GM12878 (cell line): Measurements from ENCODE around the gene AMPD2.

Source experiments
- EP300 ChIP-seq, 2 experiments: fragments of 150-350 bp in 1 of 2; IDR thresholded peaks; 2 replicates each; pipeline ENCODE4 v1.6.1; 2011 to 2012; ENCODE audit warnings: low read depth in 2 of 2, low read length in 2 of 2, borderline replicate concordance in 1 of 2, improper control_type of control experiment in 1 of 2, inconsistent platforms in 1 of 2; ENCODE audit not compliant: control insufficient read depth in 1 of 2
- FOS ChIP-seq: IDR thresholded peaks from 3 replicates; pipeline ENCODE4 v1.6.1; 2011; ENCODE audit warnings: borderline replicate concordance; ENCODE audit not compliant: insufficient read length; ENCODE audit errors: extremely low read depth
- TF ChIP-seq, protein P1 (sequence below): IDR thresholded peaks from 2 replicates; pipeline ENCODE4 v1.6.1; 2011; ENCODE audit warnings: low read depth, low read length, improper control_type of control experiment, borderline replicate concordance

DNA sequence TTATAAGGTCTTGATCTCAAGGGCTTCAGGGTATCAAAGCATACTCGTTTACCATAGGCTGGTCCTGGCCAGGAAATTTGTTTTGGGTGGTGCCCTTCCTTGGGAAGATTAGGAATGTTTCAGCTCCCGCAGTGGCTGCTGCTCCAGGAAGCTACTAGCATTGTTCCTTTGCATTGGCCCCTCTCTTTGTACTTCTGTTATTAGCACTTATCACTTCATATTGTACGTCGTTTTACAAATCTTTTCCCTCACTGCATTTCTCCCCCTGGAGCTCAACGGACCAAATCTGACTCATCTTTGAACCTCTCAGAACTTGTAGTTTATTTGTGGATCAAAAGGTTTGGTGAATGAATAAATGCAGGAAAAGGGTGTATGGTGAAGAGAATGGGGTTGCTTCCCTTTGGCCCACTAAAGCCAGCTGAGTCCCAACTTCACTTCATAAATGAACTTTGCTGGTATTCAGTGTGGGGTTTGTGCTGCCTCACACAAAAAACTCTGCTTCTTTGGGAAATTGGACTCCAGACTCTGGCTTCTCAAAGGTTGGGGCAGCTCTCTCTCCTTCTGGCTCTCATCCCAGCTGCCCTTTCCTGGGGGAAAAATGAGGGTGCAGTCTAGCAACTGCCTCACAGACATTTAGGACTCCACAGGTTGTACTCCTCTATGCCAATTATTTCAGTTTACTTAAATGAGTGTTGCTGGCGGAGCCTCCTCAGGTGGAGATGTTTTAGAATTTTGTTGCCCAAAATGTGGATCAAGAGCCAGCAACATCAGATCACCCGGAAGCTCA lies 6.1 kb upstream of the AMPD2 start:
- TF ChIP-seq EP300 (IDR thresholded peaks at IDR 0.05; ENCODE audit: borderline replicate concordance in 1 of 2, control insufficient read depth in 1 of 2, low read depth in 2 of 2, low read length in 2 of 2) (no peak), FOS (no peak)
- TF ChIP-seq, protein P1, sequence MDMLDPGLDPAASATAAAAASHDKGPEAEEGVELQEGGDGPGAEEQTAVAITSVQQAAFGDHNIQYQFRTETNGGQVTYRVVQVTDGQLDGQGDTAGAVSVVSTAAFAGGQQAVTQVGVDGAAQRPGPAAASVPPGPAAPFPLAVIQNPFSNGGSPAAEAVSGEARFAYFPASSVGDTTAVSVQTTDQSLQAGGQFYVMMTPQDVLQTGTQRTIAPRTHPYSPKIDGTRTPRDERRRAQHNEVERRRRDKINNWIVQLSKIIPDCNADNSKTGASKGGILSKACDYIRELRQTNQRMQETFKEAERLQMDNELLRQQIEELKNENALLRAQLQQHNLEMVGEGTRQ, result no peak
